ENCODE results near the gene AURKA. TPM values are rescaled to one million over a fixed set of nuclear protein-coding genes. Genes with fewer than 3 reads are reported as not detected.

The AURKA gene
- total and polyA plus RNA-seq, 9 of the 15 experiments (the other 6 are each of a cell fraction or from before 2014, with no cell fraction given): 72.7 to 162 (median 113) TPM

GRCh38 chr20:56359212-56360132 lies 32.5 kb downstream of the AURKA start (continued):
- TF ChIP-seq CHD7 (IDR thresholded peaks at IDR 0.05; ENCODE audit: low read depth, low read length): no peak
- TF ChIP-seq RBFOX2 (IDR thresholded peaks at IDR 0.05; ENCODE audit: low read depth, low read length): peak; percentile 70
- TF ChIP-seq ZNF740 (CRISPR knock-in tag; IDR thresholded peaks at IDR 0.05): no peak
- no peak for TF ChIP-seq ZNF740 (tag; IDR thresholded peaks at IDR 0.05)
- TF ChIP-seq ZNF511 (CRISPR knock-in tag; IDR thresholded peaks at IDR 0.05): peak; percentile 42; the same call in 1 of the 2 replicates
- TF ChIP-seq DMBX1 (CRISPR knock-in tag; IDR thresholded peaks at IDR 0.05; ENCODE audit: borderline replicate concordance): no peak
- TF ChIP-seq ZNF232 (CRISPR knock-in tag; IDR thresholded peaks at IDR 0.05): no peak
- TF ChIP-seq NCOR1 (IDR thresholded peaks at IDR 0.05): no peak
- TF ChIP-seq ETV6 (IDR thresholded peaks at IDR 0.05; ENCODE audit: borderline replicate concordance in 1 of 2, low read depth in 2 of 2, low read length in 1 of 2): no peak
- no peak for TF ChIP-seq ETV6 (CRISPR knock-in tag; IDR thresholded peaks at IDR 0.05; ENCODE audit: borderline replicate concordance)
- no peak for TF ChIP-seq PURB (CRISPR knock-in tag; IDR thresholded peaks at IDR 0.05; ENCODE audit: low read depth)
- no peak for TF ChIP-seq ZNF561 (CRISPR knock-in tag; conservative IDR thresholded peaks at IDR 0.05)

Data from K562 (cell line).